Osteoblast (primary cell): ENCODE measurements around the gene FXYD6. TPM values are rescaled to one million over a fixed set of nuclear protein-coding genes. Genes with fewer than 3 reads are reported as not detected.

Experiments
- DNase-seq: peaks from one replicate; pipeline ENCODE4 v3.0.0; 2011; ENCODE audit warnings: low spot score, mixed read lengths; ENCODE audit not compliant: insufficient read length; ENCODE audit errors: missing footprints
- H2AFZ ChIP-seq: 2 replicates; pipeline ENCODE4 v1.6.0; 2011; ENCODE audit warnings: mild to moderate bottlenecking, low read length
- H3K27ac ChIP-seq: 2 replicates; pipeline ENCODE4 v1.5.1; 2011; ENCODE audit warnings: mild to moderate bottlenecking, low read depth, low read length, moderate library complexity
- H3K27me3 ChIP-seq: 2 replicates; pipeline ENCODE4 v1.6.0; 2012; ENCODE audit warnings: mild to moderate bottlenecking, control low read depth, inconsistent platforms, low read length, moderate library complexity; ENCODE audit not compliant: insufficient read depth
- H3K36me3 ChIP-seq: 2 replicates; pipeline ENCODE4 v1.5.1; 2011; ENCODE audit warnings: mild to moderate bottlenecking, low read length, control low read depth, moderate library complexity; ENCODE audit not compliant: insufficient read depth
- H3K4me1 ChIP-seq: 2 replicates; pipeline ENCODE4 v1.5.1; 2011; ENCODE audit warnings: mild to moderate bottlenecking, low read length, control low read depth, moderate library complexity; ENCODE audit not compliant: insufficient read depth
- H3K4me2 ChIP-seq: 2 replicates; pipeline ENCODE4 v1.6.0; 2011; ENCODE audit warnings: mild to moderate bottlenecking, low read length; ENCODE audit not compliant: insufficient read depth
- H3K4me3 ChIP-seq: fragments of 200-600 bp; sonication (generic); 3 replicates; pipeline ENCODE4 v1.5.1; 2012; ENCODE audit warnings: mild to moderate bottlenecking, low read length, inconsistent platforms; ENCODE audit not compliant: insufficient read depth
- H3K79me2 ChIP-seq: 2 replicates; pipeline ENCODE4 v1.6.0; 2012; ENCODE audit warnings: mild to moderate bottlenecking, low read length, control low read depth, inconsistent platforms; ENCODE audit not compliant: insufficient read depth
- H3K9me3 ChIP-seq: 2 replicates; pipeline ENCODE4 v1.5.1; 2011; ENCODE audit warnings: low read depth, low read length, control low read depth
- H4K20me1 ChIP-seq: 2 replicates; pipeline ENCODE4 v1.6.0; 2012; ENCODE audit warnings: mild to moderate bottlenecking, low read length, control low read depth; ENCODE audit not compliant: insufficient read depth
- CTCF ChIP-seq: IDR thresholded peaks from 2 replicates; pipeline ENCODE4 v1.5.1; 2011; ENCODE audit warnings: mild to moderate bottlenecking, low read depth, low read length, moderate library complexity; ENCODE audit errors: extremely low read depth
- total RNA-seq: library from RNA; depleted of rRNA; stranded (reverse); fragments of >200 nt; gene quantifications from 2 replicates; pipeline ENCODE4 v1.2.3, GENCODE V29; 2012

The FXYD6 gene
- total RNA-seq, 1 donor: not detected

- DNase-seq: no peak
- H4K20me1 ChIP-seq: no peaks in the 10 kb centered on the region
- H3K27me3 ChIP-seq: peaks cover 35% of the 10 kb centered on the region
- no peaks in the 10 kb centered on the region for H3K9me3 ChIP-seq
- no peaks in the 10 kb centered on the region for H3K36me3 ChIP-seq
- no peaks in the 10 kb centered on the region for H3K79me2 ChIP-seq
- TF ChIP-seq CTCF: no peak
- no peak overlapping the region for H3K27ac ChIP-seq
- H3K4me2 ChIP-seq: no peak overlapping the region
- no peak overlapping the region for H3K4me3 ChIP-seq
- no peak overlapping the region for H2AFZ ChIP-seq
- H3K4me1 ChIP-seq: no peaks in the 10 kb centered on the region
Observed at GRCh38 chr11:117872420-117872961, 4.0 kb downstream of the FXYD6 start.

GRCh38 chr11:117871784-117872183, 4.7 kb downstream of the FXYD6 start:
- Histone ChIP-seq H3K4me3 (no peak overlapping the region), H3K4me2 (no peak overlapping the region), H4K20me1 (no peaks in the 10 kb centered on the region), H3K27me3 (peaks cover 28% of the 10 kb centered on the region), H2AFZ (no peak overlapping the region), H3K27ac (no peak overlapping the region), H3K36me3 (no peaks in the 10 kb centered on the region), H3K4me1 (no peaks in the 10 kb centered on the region), H3K9me3 (no peaks in the 10 kb centered on the region), H3K79me2 (no peaks in the 10 kb centered on the region)
- DNase-seq: no peak
- TF ChIP-seq CTCF: no peak

- TF ChIP-seq CTCF: no peak
- Histone ChIP-seq H3K36me3 (no peaks in the 10 kb centered on the region), H3K4me1 (no peaks in the 10 kb centered on the region), H4K20me1 (no peaks in the 10 kb centered on the region), H3K27me3 (peaks cover 23% of the 10 kb centered on the region), H3K9me3 (no peaks in the 10 kb centered on the region), H3K27ac (no peak overlapping the region), H3K79me2 (no peaks in the 10 kb centered on the region), H3K4me2 (no peak overlapping the region), H3K4me3 (no peak overlapping the region), H2AFZ (no peak overlapping the region)
- no peak for DNase-seq
Observed at GRCh38 chr11:117871160-117871559, 5.3 kb downstream of the FXYD6 start.

GRCh38 chr11:117870103-117870952, 6.1 kb downstream of the FXYD6 start:
- no peak overlapping the region for H2AFZ ChIP-seq
- no peak overlapping the region for H3K4me2 ChIP-seq
- H3K4me1 ChIP-seq: no peaks in the 10 kb centered on the region
- no peaks in the 10 kb centered on the region for H3K79me2 ChIP-seq
- no peaks in the 10 kb centered on the region for H4K20me1 ChIP-seq
- H3K27ac ChIP-seq: no peak overlapping the region
- H3K9me3 ChIP-seq: no peaks in the 10 kb centered on the region
- peaks cover 16% of the 10 kb centered on the region for H3K27me3 ChIP-seq
- no peak for TF ChIP-seq CTCF
- no peaks in the 10 kb centered on the region for H3K36me3 ChIP-seq
- DNase-seq: no peak
- H3K4me3 ChIP-seq: no peak overlapping the region
